Neural cell (in vitro differentiated cells): Measurements from ENCODE around the gene CTRL. TPM values are rescaled to one million over a fixed set of nuclear protein-coding genes. Genes with fewer than 3 reads are reported as not detected.
A peak's percentile ranks its signal among the peaks of the same experiment; 100 is the strongest.

Source experiments
- H2AFZ ChIP-seq: fragments of 200-600, 300-800 bp; sonication (generic), shearing (Covaris generic); 2 replicates; pipeline ENCODE4 v1.6.0; 2014; ENCODE audit warnings: low read depth, mild to moderate bottlenecking, antibody characterized with exemption, low read length, moderate library complexity
- H3F3A ChIP-seq: fragments of 200-600 bp; shearing (Covaris generic); 2 replicates; pipeline ENCODE4 v1.6.1; 2016; ENCODE audit warnings: mild to moderate bottlenecking, moderate library complexity, mixed read lengths, antibody characterized with exemption, low read length; ENCODE audit not compliant: insufficient read depth, poor library complexity, severe bottlenecking
- H3K27ac ChIP-seq: fragments of 200-600, 300-800 bp; sonication (generic), shearing (Covaris generic); 2 replicates; pipeline ENCODE4 v1.5.1; 2014; ENCODE audit warnings: mild to moderate bottlenecking, low read length, moderate library complexity
- H3K27me3 ChIP-seq: fragments of 300-800, 200-600 bp; sonication (generic), shearing (Covaris generic); 2 replicates; pipeline ENCODE4 v1.6.0; 2014; ENCODE audit warnings: mild to moderate bottlenecking, low read depth, low read length, moderate library complexity; ENCODE audit not compliant: insufficient read depth
- H3K36me3 ChIP-seq: fragments of 300-800, 200-600 bp; sonication (generic), shearing (Covaris generic); 2 replicates; pipeline ENCODE4 v1.5.1; 2014; ENCODE audit warnings: mild to moderate bottlenecking, antibody characterized with exemption, low read length, moderate library complexity; ENCODE audit not compliant: insufficient read depth
- H3K4me2 ChIP-seq: fragments of 300-800, 200-600 bp; sonication (generic), shearing (Covaris generic); 2 replicates; pipeline ENCODE4 v1.6.0; 2014; ENCODE audit warnings: mild to moderate bottlenecking, low read length
- H3K4me3 ChIP-seq: fragments of 300-800, 200-600 bp; sonication (generic), shearing (Covaris generic); 2 replicates; pipeline ENCODE4 v1.5.1; 2014; ENCODE audit warnings: mild to moderate bottlenecking, low read length, moderate library complexity
- H3K79me2 ChIP-seq: fragments of 200-600 bp; shearing (Covaris generic); replicated peaks from 2 replicates; pipeline ENCODE4 v1.6.0; 2014; ENCODE audit warnings: mild to moderate bottlenecking, low read length, moderate library complexity; ENCODE audit not compliant: insufficient read depth
- H3K9ac ChIP-seq: fragments of 300-800, 200-600 bp; sonication (generic), shearing (Covaris generic); 2 replicates; pipeline ENCODE4 v1.6.1; 2016; ENCODE audit warnings: mild to moderate bottlenecking, low read length, mixed read lengths
- H3K9me2 ChIP-seq: fragments of 200-600 bp; shearing (Covaris generic); 2 replicates; pipeline ENCODE4 v1.6.1; 2016; ENCODE audit warnings: mild to moderate bottlenecking, low read length, mixed read lengths; ENCODE audit not compliant: insufficient read depth
- H3K9me3 ChIP-seq: fragments of 200-600, 300-800 bp; sonication (generic), shearing (Covaris generic); 2 replicates; pipeline ENCODE4 v1.6.1; 2016; ENCODE audit warnings: mild to moderate bottlenecking, mixed run types, low read length, moderate library complexity, mixed read lengths
- H4K20me1 ChIP-seq: fragments of 200-600 bp; shearing (Covaris generic); 2 replicates; pipeline ENCODE4 v1.6.1; 2016; ENCODE audit warnings: mild to moderate bottlenecking, mixed run types; ENCODE audit not compliant: insufficient read depth
- EP300 ChIP-seq: fragments of 450-650 bp; conservative IDR thresholded peaks from 2 replicates; pipeline ENCODE4 v1.6.1; 2014; ENCODE audit warnings: antibody characterized with exemption, mild to moderate bottlenecking, moderate library complexity; ENCODE audit not compliant: poor library complexity, severe bottlenecking
- EZH2 ChIP-seq: fragments of 200-600, 300-800 bp; shearing (Covaris generic), sonication (generic); IDR thresholded peaks from 2 replicates; pipeline ENCODE4 v1.6.1; 2014; ENCODE audit warnings: antibody characterized with exemption, low read length, borderline replicate concordance, mild to moderate bottlenecking; ENCODE audit not compliant: insufficient read depth, poor library complexity, severe bottlenecking
- MXI1 ChIP-seq: fragments of 450-650 bp; conservative IDR thresholded peaks from 2 replicates; pipeline ENCODE4 v1.6.1; 2014; ENCODE audit warnings: antibody characterized with exemption, mild to moderate bottlenecking; ENCODE audit not compliant: poor library complexity, severe bottlenecking
- POLR2AphosphoS5 ChIP-seq: IDR thresholded peaks from 2 replicates; pipeline ENCODE4 v1.6.1; 2012
- RAD21 ChIP-seq: fragments of 450-650 bp; conservative IDR thresholded peaks from 2 replicates; pipeline ENCODE4 v1.6.1; 2014; ENCODE audit warnings: antibody characterized with exemption, mild to moderate bottlenecking, moderate library complexity
- SMC3 ChIP-seq: fragments of 450-650 bp; conservative IDR thresholded peaks from 2 replicates; pipeline ENCODE4 v1.6.1; 2014; ENCODE audit warnings: antibody characterized with exemption, mild to moderate bottlenecking, moderate library complexity; ENCODE audit not compliant: poor library complexity
- TAF1 ChIP-seq: IDR thresholded peaks from 2 replicates; pipeline ENCODE4 v1.6.1; 2012; ENCODE audit warnings: low read depth
- polyA plus RNA-seq: library from polyadenylated mRNA; depleted of rRNA; stranded (reverse); fragments of >200 nt; gene quantifications from 2 replicates; pipeline ENCODE4 v1.2.3, GENCODE V29; 2014
- TF ChIP-seq, protein P1 (sequence below): IDR thresholded peaks from 2 replicates; pipeline ENCODE4 v1.6.1; 2012; ENCODE audit warnings: borderline replicate concordance
- TF ChIP-seq, protein P2 (sequence below): fragments of 450-650 bp; IDR thresholded peaks from 2 replicates; pipeline ENCODE4 v1.5.1; 2014; ENCODE audit warnings: antibody characterized with exemption, mild to moderate bottlenecking, moderate library complexity; ENCODE audit not compliant: poor library complexity, severe bottlenecking

Gene CTRL
- polyA plus RNA-seq, 1 donor from 2014 or later, result 3.8 TPM

DNA sequence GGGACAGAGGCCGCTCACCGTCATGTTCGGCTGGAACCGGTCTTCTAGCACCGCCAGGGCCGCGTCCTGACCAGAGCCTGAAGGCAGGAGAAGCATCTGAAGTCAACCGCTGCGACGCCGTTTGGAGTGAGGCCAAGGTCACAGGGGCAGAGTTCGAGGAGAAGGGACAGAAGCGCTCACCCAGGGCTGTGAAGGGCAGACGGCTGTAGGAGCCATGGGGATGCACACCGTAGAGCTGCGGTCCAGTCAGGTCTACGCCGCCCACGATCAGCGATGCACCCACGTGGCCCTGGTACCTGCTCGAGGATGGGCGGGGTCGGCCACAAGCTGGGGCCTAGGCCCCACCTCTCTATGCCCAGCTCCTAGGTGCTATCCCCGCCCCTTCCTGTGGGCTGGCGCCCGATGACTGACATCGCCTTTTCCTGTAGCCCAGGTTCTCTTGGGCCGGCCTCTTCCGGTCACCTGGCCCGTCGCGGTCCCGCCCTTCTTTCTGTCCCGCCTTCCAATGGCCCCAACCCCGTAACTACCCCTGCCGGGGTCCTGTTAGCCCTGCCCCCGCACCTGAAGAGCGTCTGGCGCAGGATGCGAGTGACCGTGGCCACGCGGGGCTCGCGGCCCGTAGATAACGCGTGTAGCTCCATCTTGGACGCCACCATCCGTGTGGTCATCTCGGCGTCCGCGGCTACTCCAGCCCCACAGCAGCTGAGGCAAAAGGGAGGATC lies 3.9 kb upstream of the CTRL start:
- Histone ChIP-seq H3K9ac (peak overlapping the region; percentile 87), H3K9me3 (no peaks in the 10 kb centered on the region), H3F3A (no peaks in the 10 kb centered on the region), H3K79me2 (no peaks in the 10 kb centered on the region), H3K4me3 (peak overlapping the region; percentile 100), H3K36me3 (no peaks in the 10 kb centered on the region), H3K27ac (peak overlapping the region; percentile 74), H3K9me2 (no peaks in the 10 kb centered on the region), H3K27me3 (no peaks in the 10 kb centered on the region), H3K4me2 (peak overlapping the region; percentile 88), H4K20me1 (no peaks in the 10 kb centered on the region), H2AFZ (peak overlapping the region; percentile 52)
- TF ChIP-seq, protein P1, sequence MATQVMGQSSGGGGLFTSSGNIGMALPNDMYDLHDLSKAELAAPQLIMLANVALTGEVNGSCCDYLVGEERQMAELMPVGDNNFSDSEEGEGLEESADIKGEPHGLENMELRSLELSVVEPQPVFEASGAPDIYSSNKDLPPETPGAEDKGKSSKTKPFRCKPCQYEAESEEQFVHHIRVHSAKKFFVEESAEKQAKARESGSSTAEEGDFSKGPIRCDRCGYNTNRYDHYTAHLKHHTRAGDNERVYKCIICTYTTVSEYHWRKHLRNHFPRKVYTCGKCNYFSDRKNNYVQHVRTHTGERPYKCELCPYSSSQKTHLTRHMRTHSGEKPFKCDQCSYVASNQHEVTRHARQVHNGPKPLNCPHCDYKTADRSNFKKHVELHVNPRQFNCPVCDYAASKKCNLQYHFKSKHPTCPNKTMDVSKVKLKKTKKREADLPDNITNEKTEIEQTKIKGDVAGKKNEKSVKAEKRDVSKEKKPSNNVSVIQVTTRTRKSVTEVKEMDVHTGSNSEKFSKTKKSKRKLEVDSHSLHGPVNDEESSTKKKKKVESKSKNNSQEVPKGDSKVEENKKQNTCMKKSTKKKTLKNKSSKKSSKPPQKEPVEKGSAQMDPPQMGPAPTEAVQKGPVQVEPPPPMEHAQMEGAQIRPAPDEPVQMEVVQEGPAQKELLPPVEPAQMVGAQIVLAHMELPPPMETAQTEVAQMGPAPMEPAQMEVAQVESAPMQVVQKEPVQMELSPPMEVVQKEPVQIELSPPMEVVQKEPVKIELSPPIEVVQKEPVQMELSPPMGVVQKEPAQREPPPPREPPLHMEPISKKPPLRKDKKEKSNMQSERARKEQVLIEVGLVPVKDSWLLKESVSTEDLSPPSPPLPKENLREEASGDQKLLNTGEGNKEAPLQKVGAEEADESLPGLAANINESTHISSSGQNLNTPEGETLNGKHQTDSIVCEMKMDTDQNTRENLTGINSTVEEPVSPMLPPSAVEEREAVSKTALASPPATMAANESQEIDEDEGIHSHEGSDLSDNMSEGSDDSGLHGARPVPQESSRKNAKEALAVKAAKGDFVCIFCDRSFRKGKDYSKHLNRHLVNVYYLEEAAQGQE, result peak; percentile 66
- TF ChIP-seq EZH2 (no peak), TAF1 (peak; percentile 84), MXI1 (peak; percentile 98), POLR2AphosphoS5 (peak; percentile 87)

DNA sequence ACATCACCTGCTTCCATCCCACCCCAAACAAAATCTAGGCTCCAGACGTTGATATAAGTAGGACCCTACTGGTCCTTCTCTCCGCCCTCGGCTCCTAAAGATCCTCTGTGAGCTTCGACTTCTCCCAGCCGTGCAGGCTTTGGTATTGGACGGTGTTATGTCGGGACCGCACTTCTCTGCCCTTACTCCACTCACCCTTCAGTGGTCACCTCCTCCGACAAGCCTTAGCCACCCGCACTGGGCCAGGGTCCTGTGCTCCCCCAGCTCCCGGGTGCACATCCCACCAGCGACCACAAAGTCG lies 3.4 kb upstream of the CTRL start:
- Histone ChIP-seq H3K9me2 (no peaks in the 10 kb centered on the region), H3K27ac (peak overlapping the region; percentile 20)

More for the DNA sequence above, 3.4 kb upstream of the CTRL start:
- peak overlapping the region; percentile 100 for H3K4me3 ChIP-seq
- peak overlapping the region; percentile 87 for H3K9ac ChIP-seq
- H3K79me2 ChIP-seq, result no peaks in the 10 kb centered on the region
- no peaks in the 10 kb centered on the region for H4K20me1 ChIP-seq
- no peaks in the 10 kb centered on the region for H3F3A ChIP-seq
- no peaks in the 10 kb centered on the region for H3K36me3 ChIP-seq
- H3K27me3 ChIP-seq, result no peaks in the 10 kb centered on the region
- peak overlapping the region; percentile 52 for H2AFZ ChIP-seq
- TF ChIP-seq POLR2AphosphoS5 (no peak), MXI1 (no peak), SMC3 (no peak), TAF1 (no peak), RAD21 (no peak), EZH2 (no peak), EP300 (no peak)
- TF ChIP-seq, protein P1, result no peak
- TF ChIP-seq, protein P2, sequence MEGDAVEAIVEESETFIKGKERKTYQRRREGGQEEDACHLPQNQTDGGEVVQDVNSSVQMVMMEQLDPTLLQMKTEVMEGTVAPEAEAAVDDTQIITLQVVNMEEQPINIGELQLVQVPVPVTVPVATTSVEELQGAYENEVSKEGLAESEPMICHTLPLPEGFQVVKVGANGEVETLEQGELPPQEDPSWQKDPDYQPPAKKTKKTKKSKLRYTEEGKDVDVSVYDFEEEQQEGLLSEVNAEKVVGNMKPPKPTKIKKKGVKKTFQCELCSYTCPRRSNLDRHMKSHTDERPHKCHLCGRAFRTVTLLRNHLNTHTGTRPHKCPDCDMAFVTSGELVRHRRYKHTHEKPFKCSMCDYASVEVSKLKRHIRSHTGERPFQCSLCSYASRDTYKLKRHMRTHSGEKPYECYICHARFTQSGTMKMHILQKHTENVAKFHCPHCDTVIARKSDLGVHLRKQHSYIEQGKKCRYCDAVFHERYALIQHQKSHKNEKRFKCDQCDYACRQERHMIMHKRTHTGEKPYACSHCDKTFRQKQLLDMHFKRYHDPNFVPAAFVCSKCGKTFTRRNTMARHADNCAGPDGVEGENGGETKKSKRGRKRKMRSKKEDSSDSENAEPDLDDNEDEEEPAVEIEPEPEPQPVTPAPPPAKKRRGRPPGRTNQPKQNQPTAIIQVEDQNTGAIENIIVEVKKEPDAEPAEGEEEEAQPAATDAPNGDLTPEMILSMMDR, result no peak
- H3K4me2 ChIP-seq, result peak overlapping the region; percentile 88
- no peaks in the 10 kb centered on the region for H3K9me3 ChIP-seq
